ENCODE data around the gene RPS3. TPM values are rescaled to one million over a fixed set of nuclear protein-coding genes. Genes with fewer than 3 reads are reported as not detected.

Gene RPS3
- total and polyA plus RNA-seq, 9 of the 15 experiments (the other 6 are each of a cell fraction or from before 2014, with no cell fraction given): 2,700 to 5,771 (median 3,679) TPM

DNA sequence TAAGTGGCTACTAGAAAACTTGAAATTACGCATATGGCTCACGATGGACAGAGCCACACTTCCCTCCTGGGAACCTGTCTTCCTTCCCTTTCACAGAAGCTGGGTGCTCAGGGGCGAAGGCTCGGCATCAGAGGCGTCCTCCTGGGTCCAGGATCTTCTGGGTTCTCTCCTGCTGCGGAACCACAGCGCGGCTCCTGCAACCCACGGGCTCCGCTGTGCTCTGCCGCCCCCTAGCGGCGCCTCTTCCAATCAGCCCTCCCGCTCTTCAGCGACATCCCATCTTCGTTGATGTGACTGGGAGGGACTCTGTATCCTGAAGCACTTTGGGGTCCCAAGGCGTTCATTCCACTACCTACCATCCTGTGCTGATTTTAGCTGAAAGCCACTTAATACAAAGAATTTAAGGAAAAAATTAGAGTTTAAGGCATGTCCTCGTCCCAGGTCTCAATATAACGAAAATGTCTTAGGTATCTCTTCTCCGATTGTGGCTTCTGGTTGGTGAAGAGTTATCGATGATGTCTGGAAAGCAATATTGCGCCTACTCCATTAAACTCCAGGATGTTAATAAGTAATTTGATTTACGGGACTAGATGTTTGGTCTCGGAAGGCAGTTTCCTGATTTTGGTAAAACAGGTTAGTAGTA, 14.8 kb upstream of the RPS3 start (continued):
- TF ChIP-seq, protein P1, sequence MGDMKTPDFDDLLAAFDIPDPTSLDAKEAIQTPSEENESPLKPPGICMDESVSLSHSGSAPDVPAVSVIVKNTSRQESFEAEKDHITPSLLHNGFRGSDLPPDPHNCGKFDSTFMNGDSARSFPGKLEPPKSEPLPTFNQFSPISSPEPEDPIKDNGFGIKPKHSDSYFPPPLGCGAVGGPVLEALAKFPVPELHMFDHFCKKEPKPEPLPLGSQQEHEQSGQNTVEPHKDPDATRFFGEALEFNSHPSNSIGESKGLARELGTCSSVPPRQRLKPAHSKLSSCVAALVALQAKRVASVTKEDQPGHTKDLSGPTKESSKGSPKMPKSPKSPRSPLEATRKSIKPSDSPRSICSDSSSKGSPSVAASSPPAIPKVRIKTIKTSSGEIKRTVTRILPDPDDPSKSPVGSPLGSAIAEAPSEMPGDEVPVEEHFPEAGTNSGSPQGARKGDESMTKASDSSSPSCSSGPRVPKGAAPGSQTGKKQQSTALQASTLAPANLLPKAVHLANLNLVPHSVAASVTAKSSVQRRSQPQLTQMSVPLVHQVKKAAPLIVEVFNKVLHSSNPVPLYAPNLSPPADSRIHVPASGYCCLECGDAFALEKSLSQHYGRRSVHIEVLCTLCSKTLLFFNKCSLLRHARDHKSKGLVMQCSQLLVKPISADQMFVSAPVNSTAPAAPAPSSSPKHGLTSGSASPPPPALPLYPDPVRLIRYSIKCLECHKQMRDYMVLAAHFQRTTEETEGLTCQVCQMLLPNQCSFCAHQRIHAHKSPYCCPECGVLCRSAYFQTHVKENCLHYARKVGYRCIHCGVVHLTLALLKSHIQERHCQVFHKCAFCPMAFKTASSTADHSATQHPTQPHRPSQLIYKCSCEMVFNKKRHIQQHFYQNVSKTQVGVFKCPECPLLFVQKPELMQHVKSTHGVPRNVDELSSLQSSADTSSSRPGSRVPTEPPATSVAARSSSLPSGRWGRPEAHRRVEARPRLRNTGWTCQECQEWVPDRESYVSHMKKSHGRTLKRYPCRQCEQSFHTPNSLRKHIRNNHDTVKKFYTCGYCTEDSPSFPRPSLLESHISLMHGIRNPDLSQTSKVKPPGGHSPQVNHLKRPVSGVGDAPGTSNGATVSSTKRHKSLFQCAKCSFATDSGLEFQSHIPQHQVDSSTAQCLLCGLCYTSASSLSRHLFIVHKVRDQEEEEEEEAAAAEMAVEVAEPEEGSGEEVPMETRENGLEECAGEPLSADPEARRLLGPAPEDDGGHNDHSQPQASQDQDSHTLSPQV (IDR thresholded peaks at IDR 0.05): no peak
- TF ChIP-seq KAT8 (IDR thresholded peaks at IDR 0.05; ENCODE audit: low read depth): no peak
- no peak for TF ChIP-seq YBX1 (IDR thresholded peaks at IDR 0.05)
- TF ChIP-seq HMG20B (CRISPR knock-in tag; IDR thresholded peaks at IDR 0.05): no peak
- TF ChIP-seq NR4A1 (CRISPR knock-in tag; IDR thresholded peaks at IDR 0.05): no peak
- TF ChIP-seq NR4A1 (tag; IDR thresholded peaks at IDR 0.05): no peak
- TF ChIP-seq PTBP1 (IDR thresholded peaks at IDR 0.05; ENCODE audit: low read depth, low read length): no peak
- TF ChIP-seq, protein P2, sequence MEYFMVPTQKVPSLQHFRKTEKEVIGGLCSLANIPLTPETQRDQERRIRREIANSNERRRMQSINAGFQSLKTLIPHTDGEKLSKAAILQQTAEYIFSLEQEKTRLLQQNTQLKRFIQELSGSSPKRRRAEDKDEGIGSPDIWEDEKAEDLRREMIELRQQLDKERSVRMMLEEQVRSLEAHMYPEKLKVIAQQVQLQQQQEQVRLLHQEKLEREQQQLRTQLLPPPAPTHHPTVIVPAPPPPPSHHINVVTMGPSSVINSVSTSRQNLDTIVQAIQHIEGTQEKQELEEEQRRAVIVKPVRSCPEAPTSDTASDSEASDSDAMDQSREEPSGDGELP (CRISPR knock-in tag; IDR thresholded peaks at IDR 0.05; ENCODE audit: borderline replicate concordance): peak; percentile 64
- TF ChIP-seq KHSRP (IDR thresholded peaks at IDR 0.05): no peak
- peak; percentile 98 for TF ChIP-seq DEAF1 (CRISPR knock-in tag; IDR thresholded peaks at IDR 0.05)
- TF ChIP-seq ZNF696 (CRISPR knock-in tag; conservative IDR thresholded peaks at IDR 0.05): no peak
- no peak for TF ChIP-seq ZHX1 (conservative IDR thresholded peaks at IDR 0.05; ENCODE audit: low read length)
- no peak for TF ChIP-seq SMARCA5 (IDR thresholded peaks at IDR 0.05)
- TF ChIP-seq TAF9B (IDR thresholded peaks at IDR 0.05; ENCODE audit: partially characterized antibody): no peak
- TF ChIP-seq, protein P3, sequence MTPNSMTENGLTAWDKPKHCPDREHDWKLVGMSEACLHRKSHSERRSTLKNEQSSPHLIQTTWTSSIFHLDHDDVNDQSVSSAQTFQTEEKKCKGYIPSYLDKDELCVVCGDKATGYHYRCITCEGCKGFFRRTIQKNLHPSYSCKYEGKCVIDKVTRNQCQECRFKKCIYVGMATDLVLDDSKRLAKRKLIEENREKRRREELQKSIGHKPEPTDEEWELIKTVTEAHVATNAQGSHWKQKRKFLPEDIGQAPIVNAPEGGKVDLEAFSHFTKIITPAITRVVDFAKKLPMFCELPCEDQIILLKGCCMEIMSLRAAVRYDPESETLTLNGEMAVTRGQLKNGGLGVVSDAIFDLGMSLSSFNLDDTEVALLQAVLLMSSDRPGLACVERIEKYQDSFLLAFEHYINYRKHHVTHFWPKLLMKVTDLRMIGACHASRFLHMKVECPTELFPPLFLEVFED (CRISPR knock-in tag; conservative IDR thresholded peaks at IDR 0.05): no peak
- TF ChIP-seq HDAC2 (IDR thresholded peaks at IDR 0.05): no peak
- TF ChIP-seq NCOA2 (IDR thresholded peaks at IDR 0.05; ENCODE audit: partially characterized antibody in 2 of 2): no peak
- no peak for TF ChIP-seq TCF7L2 (IDR thresholded peaks at IDR 0.05; ENCODE audit: low read depth, low read length)
- TF ChIP-seq EHMT2 (IDR thresholded peaks at IDR 0.05): no peak

Measured in K562 (cell line).